GM19099 (cell line): ENCODE data around the gene D2HGDH.

Experiments used
- POLR2A ChIP-seq: IDR thresholded peaks from 3 replicates; pipeline ENCODE4 v1.6.1; 2011; ENCODE audit warnings: low read depth; ENCODE audit not compliant: insufficient read length; ENCODE audit errors: extremely low read depth

D2HGDH gene

GRCh38 chr2:241755777-241756176, 21.3 kb downstream of the D2HGDH start:
- no peak for TF ChIP-seq POLR2A

DNA sequence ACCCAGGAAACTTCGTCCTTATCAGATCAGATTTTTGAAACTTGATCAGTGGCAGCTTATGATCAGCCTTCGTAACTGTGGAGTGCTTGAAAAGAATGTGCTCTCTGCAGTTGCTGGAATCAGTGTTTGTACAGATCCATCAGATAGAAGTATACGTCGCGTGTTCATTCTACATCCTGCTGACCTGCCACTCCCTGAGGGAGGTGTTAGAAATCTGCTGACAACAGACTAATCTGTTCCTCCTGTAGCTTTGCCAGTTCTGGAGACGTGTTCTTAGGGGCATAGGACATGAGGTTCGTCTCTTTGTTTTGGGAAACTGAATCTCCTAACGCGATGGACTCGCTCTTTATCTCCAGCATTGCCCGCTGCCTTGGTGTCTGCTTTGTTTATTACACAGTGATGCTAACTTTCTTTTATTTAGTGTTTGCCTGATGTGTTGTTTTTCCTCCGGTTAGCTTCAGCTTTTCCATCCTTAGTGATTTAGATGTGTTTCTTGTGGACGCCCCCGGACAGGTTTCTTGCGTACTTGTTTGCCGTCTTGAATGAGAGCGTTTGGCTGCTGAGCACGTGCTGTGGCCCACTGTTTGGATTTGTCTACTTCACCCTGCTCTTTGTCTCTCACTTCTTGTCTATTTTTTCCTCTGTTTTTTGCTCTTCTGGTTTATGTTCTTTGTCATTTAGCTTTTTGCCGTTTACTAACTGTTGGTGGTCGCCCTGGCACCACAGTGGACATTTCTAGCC, 24.8 kb downstream of the D2HGDH start:
- no peak for TF ChIP-seq POLR2A

- TF ChIP-seq POLR2A, result no peak
Observed at GRCh38 chr2:241760301-241760771, 25.9 kb downstream of the D2HGDH start.

DNA sequence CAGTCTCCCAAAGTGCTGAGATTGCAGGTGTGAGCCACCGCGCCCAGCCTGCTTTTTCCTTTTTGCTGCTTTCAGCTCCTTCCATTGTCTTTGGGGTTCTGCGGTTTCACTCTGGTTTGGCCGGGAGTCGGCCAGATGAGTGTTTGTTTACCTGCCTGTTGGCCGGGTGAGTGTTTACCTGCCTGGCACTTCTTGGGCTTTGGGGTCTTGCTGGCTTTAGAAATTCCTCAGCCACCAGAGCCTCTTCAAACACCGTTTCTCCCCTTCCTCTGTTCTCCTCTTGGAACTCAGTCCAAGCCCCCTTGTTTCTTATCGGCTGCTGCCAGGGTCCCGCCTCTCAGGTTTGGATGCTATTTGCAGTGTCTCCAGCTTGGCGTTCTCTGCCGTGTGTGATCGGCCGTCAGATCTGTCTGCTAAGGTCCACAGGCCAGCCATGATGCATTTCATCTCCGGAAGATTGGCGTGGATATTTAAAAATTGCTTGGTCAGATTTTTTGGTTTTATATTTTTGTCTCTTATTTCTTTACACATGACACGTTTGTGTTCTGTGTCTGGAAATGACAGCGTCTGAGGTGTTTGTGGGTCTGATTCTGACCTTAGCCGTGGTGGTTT, 28.0 kb downstream of the D2HGDH start:
- TF ChIP-seq POLR2A, result no peak

GRCh38 chr2:241762933-241763369, 28.5 kb downstream of the D2HGDH start:
- TF ChIP-seq POLR2A, result no peak

DNA sequence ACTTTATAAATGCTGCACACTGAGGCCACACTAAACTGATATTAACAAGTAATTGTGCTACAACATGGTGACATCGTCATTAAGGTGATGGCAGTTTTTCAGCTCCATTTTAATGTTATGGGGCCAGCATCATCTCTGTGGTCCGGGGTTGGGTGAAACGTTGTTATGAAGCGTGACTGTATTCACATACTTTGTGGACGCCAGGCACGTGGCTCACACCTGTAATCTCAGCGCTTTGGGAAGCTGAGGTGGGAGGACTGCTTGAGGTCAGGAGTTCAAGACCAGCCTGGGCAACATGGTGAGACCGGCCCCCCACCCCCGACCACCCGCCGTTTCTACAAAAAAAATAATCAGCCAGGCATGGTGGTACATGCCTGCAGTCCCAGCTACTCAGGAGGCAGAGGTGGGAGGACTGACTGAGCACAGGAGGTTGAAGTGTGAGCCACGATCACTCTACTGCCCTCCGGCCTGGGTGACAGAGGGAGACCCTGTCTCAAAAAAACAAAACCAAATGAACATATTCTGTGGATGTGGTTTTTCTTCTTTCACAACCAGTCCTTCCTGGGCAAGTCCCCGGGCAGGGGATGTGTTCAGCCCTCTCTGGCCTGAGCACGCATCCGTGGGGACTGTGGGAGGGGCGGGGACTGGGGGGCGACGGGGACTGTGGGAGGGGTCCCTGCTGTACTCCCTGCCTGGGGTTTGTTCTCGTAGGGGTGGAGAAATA, 29.3 kb downstream of the D2HGDH start:
- no peak for TF ChIP-seq POLR2A

DNA sequence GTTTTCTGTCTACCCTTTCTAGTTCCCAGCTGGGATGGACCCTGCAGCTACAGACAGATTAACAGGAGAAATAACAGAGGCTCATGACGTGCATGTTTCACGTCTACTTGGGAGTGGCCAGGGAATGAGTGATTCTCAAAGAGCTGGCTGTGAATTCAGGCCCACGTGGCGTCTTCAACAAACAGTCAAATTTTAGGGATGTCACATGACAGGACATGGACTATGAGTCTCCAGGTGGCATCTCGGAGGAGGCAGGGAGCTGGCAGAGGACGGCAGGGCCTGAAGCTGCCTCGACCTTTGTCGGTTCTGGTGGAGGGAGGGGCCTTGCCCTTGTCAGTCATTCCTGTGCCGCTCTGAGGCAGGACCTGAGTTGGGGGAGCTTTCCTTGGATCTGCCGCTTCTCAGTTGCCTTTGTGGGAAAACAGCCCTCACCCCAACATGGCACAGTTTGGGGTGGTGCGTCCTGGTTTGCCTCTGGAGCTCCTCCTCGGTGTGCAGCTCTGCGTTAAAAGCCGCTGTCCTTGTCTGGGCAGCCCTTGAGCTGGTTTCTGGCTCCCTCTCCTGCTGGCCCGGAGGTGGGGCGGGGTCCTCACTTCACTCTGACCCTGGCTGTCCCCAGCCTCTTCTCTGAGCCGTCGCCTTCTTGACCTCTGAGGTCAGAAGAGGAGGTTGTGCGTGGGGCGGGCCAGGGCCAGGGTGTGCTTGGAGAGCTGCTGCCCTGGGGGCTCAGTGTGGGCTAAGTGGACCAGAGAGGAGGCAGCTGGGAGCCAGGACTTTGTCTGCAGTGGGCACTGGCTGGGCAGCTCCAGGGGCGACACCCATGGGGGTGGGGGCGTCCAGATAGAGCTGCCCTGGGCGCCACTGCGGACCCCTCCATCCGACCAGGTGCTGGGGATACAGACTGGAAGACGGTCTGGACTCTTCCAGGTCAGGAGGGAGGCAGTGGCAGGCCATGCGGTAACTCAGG, 30.1 kb downstream of the D2HGDH start:
- TF ChIP-seq POLR2A, result no peak

DNA sequence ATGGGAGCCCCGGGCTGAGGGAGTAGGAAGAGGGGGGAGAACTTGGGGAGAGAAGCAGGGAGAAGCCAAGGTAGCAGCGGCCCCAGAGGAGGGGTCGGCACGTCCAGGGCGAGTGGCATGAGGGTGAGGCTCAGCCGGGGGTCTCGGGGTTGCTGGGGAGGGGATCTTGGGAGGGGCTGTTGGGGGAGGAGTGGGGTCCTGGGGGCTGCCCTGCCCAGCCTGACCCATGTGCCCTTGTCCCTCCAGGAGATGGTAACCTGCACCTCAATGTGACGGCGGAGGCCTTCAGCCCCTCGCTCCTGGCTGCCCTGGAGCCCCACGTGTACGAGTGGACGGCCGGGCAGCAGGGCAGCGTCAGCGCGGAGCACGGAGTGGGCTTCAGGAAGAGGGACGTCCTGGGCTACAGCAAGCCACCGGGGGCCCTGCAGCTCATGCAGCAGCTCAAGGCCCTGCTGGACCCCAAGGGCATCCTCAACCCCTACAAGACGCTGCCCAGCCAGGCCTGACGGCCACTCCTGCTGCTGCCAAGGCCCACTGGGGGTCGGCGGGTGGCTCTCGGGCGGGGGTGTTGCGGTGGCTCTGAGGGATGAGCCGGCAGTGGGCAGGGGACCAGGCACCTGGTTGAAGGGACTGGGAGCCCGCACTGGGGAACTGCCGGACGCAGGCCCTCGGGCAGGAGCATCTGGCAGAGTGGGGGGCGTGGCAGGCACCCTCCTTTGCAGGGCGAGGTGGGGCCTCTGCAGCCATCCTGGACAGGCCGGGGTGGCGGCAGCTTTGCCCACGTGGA, 33.2 kb downstream of the D2HGDH start:
- TF ChIP-seq POLR2A, result no peak

DNA sequence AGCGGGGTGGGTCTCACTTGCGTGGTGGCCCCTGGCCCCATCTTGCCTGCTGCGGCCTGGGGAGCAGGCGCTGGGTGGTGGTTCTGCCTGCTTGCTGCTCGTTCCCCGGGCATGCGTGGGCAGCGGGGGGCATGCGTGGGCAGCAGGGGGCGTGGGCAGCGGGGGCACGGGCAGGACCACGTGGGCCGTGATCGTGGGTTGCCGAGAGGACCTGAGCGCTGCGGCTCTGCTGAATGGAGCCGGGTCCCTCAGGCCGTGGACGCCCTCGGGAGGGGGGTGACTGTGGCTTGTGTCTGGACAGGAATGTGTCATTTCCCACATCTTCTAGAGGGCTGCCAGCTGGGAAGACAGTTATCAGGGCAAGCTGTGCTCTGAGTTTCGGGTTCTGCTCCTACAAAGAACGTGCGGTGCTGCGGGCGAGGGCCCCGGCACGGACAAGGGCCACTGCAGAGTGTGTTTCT, 33.9 kb downstream of the D2HGDH start:
- TF ChIP-seq POLR2A, result no peak

- no peak for TF ChIP-seq POLR2A
Observed at GRCh38 chr2:241768850-241769249, 34.4 kb downstream of the D2HGDH start.

DNA sequence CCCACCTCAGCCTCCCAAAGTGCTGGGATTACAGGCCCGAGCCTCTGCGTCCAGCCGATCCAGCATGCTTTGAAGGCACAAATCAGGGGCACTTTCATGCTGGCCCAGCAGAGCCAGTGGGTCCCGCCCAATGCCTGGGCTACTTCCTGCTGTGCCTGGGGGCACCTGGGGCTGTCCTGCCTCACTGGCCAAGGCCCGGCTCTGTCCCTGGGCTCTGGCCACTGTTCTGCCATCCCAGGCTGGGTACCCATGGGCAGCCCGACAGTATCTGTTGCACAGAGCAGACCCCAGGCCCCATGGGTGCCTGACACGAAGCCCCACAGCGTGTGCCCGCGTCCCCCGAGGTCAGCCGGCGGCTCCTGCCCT, 35.4 kb downstream of the D2HGDH start:
- no peak for TF ChIP-seq POLR2A

GRCh38 chr2:241770185-241770935, 35.9 kb downstream of the D2HGDH start:
- no peak for TF ChIP-seq POLR2A

GRCh38 chr2:241770936-241771285, 36.5 kb downstream of the D2HGDH start:
- TF ChIP-seq POLR2A, result no peak

DNA sequence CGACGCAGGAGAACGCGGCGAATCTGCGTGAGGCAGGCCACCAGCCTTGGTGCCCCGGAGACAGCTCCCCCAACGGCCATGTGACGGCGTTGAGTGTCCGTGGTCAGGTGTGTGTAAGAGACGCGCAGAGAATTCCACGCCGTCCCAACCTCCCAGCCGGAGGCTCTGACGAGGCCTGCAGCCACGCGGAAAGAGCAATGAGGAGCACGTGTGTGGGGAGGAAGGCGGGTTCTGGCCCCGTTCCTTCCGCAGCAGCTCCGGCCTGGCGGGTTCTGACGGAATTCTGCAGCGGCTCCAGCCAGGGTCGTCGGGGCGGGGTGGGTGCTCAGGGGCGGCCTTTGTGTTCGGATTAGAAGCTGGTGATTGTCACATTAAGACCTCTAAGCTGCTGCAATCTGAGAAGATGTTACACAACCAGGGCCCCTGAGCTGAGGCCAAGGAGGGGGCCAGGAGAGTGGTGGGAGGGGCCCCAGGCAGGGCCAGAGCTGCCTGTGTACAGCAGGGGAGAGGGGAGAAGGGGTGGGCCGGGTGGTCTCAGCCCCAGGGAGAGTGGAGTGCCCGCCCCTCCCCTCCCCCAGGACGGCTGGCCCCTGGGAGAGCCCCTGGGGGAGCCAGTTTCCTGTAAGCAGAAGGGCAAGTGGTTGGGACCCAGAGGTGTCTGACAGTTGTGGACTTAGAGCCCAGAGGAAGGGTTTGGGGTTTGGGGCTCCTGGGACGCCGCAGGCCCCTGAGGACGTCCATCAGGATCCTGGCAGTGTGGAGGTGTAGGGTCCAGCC, 37.0 kb downstream of the D2HGDH start:
- no peak for TF ChIP-seq POLR2A
